ENCODE measurements around the gene ARHGAP42. TPM values are rescaled to one million over a fixed set of nuclear protein-coding genes. Genes with fewer than 3 reads are reported as not detected.

The ARHGAP42 gene
- total RNA-seq, 3 donors from 2014 or later, result 14.6 to 26.7 (median 26.2) TPM

- H3K9me3 ChIP-seq, result no peaks in the 10 kb centered on the region
- no peaks in the 10 kb centered on the region for H3K27me3 ChIP-seq
- no peak overlapping the region for H3K27ac ChIP-seq
- intact Hi-C loops (cut with DNase I; ENCODE audit: low total_unique reads), result no loop called here
- TF ChIP-seq POLR2A (IDR thresholded peaks at IDR 0.05) (no peak), POLR2AphosphoS5 (IDR thresholded peaks at IDR 0.05) (no peak), CTCF (IDR thresholded peaks at IDR 0.05) (no peak)
- no peaks in the 10 kb centered on the region for H3K4me1 ChIP-seq
- H3K4me3 ChIP-seq, result no peak overlapping the region
- peaks cover 3% of the 10 kb centered on the region for H3K36me3 ChIP-seq
- no peak for DNase-seq (ENCODE audit: low spot score in 2 of 2)
Measured at GRCh38 chr11:100860318-100861155, 173.4 kb downstream of the ARHGAP42 start.

GRCh38 chr11:100861212-100861611 is 174.1 kb downstream of the ARHGAP42 start:
- intact Hi-C loops (cut with DNase I; ENCODE audit: low total_unique reads), result no loop called here
- no peak overlapping the region for H3K4me3 ChIP-seq
- H3K9me3 ChIP-seq, result no peaks in the 10 kb centered on the region
- no peak for DNase-seq (ENCODE audit: low spot score in 2 of 2)
- H3K27ac ChIP-seq, result no peak overlapping the region
- peaks cover 3% of the 10 kb centered on the region for H3K36me3 ChIP-seq
- H3K4me1 ChIP-seq, result no peaks in the 10 kb centered on the region
- TF ChIP-seq CTCF (IDR thresholded peaks at IDR 0.05) (no peak), POLR2A (IDR thresholded peaks at IDR 0.05) (no peak), POLR2AphosphoS5 (IDR thresholded peaks at IDR 0.05) (no peak)
- no peaks in the 10 kb centered on the region for H3K27me3 ChIP-seq

GRCh38 chr11:100863080-100863581 is 176.0 kb downstream of the ARHGAP42 start:
- Histone ChIP-seq H3K27ac (no peak overlapping the region), H3K4me3 (no peak overlapping the region), H3K27me3 (no peaks in the 10 kb centered on the region), H3K9me3 (no peaks in the 10 kb centered on the region), H3K36me3 (peaks cover 3% of the 10 kb centered on the region), H3K4me1 (no peaks in the 10 kb centered on the region)
- TF ChIP-seq POLR2A (IDR thresholded peaks at IDR 0.05), result no peak
- TF ChIP-seq CTCF (IDR thresholded peaks at IDR 0.05), result no peak
- TF ChIP-seq POLR2AphosphoS5 (IDR thresholded peaks at IDR 0.05), result no peak
- no peak for DNase-seq (ENCODE audit: low spot score in 2 of 2)
- intact Hi-C loops (cut with DNase I; ENCODE audit: low total_unique reads), result no loop called here

GRCh38 chr11:100865443-100866065 is 178.5 kb downstream of the ARHGAP42 start:
- Histone ChIP-seq H3K4me1 (no peaks in the 10 kb centered on the region), H3K27me3 (no peaks in the 10 kb centered on the region), H3K4me3 (no peak overlapping the region), H3K27ac (no peak overlapping the region), H3K9me3 (no peaks in the 10 kb centered on the region), H3K36me3 (peaks cover 3% of the 10 kb centered on the region)
- intact Hi-C loops (cut with DNase I; ENCODE audit: low total_unique reads), result no loop called here
- TF ChIP-seq POLR2AphosphoS5 (IDR thresholded peaks at IDR 0.05), result no peak
- TF ChIP-seq POLR2A (IDR thresholded peaks at IDR 0.05), result no peak
- TF ChIP-seq CTCF (IDR thresholded peaks at IDR 0.05), result no peak
- no peak for DNase-seq (ENCODE audit: low spot score in 2 of 2)

GRCh38 chr11:100866453-100866852 is 179.4 kb downstream of the ARHGAP42 start:
- Histone ChIP-seq H3K27me3 (no peaks in the 10 kb centered on the region), H3K27ac (no peak overlapping the region), H3K9me3 (no peaks in the 10 kb centered on the region), H3K36me3 (peaks cover 3% of the 10 kb centered on the region), H3K4me3 (no peak overlapping the region), H3K4me1 (no peaks in the 10 kb centered on the region)
- DNase-seq (ENCODE audit: low spot score in 2 of 2), result no peak
- no peak for TF ChIP-seq CTCF (IDR thresholded peaks at IDR 0.05)
- intact Hi-C loops (cut with DNase I; ENCODE audit: low total_unique reads), result no loop called here
